WERI-Rb-1 (cell line): ENCODE results near the gene FZD7.

ENCODE experiments used
- DNase-seq: peaks from one replicate; pipeline ENCODE4 v3.0.0-alpha.2; 2020
- H3K27ac ChIP-seq: fragments of 250-450 bp; sonication (Bioruptor Pico); 2 replicates; pipeline ENCODE4 v1.5.1; 2020; ENCODE audit warnings: mild to moderate bottlenecking, moderate library complexity
- H3K27me3 ChIP-seq: fragments of 250-450 bp; sonication (Bioruptor Pico); 2 replicates; pipeline ENCODE4 v1.5.1; 2021; ENCODE audit warnings: mild to moderate bottlenecking, low read depth, moderate library complexity; ENCODE audit not compliant: insufficient read depth, severe bottlenecking
- H3K36me3 ChIP-seq: fragments of 250-450 bp; sonication (Bioruptor Pico); 2 replicates; pipeline ENCODE4 v1.5.1; 2020; ENCODE audit warnings: mild to moderate bottlenecking, moderate library complexity
- H3K4me3 ChIP-seq: 2 replicates; pipeline ENCODE4 v1.5.1; 2011; ENCODE audit warnings: low read depth, mild to moderate bottlenecking, control low read depth, low read length
- H3K9me3 ChIP-seq: fragments of 250-450 bp; sonication (Bioruptor Pico); 2 replicates; pipeline ENCODE4 v1.5.1; 2021; ENCODE audit warnings: mild to moderate bottlenecking, moderate library complexity; ENCODE audit not compliant: severe bottlenecking
- TF ChIP-seq, protein P1 (sequence below): IDR thresholded peaks from 2 replicates; pipeline ENCODE4 v1.5.1; 2011; ENCODE audit warnings: low read depth, mild to moderate bottlenecking, control low read depth, inconsistent platforms, low read length

FZD7 gene

DNA sequence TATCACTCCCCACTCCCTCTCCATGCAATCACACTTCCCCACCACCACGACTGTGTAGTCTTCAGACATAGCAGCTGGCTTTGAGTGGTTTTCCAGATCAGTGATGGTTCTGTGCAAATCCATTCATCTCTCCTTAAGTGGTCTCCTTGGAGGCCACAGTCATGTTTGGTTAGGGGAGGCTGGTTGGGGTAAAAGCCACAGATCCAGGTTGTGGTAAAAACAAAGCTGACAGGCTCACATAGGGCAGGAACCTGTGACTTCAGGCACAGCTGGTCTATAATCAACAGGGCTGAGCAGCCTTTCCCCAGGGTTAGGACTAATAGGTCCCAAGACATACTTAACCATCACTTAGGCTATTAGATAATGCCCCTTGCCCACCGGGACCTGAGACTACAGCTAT lies 46.2 kb upstream of the FZD7 start:
- Histone ChIP-seq H3K36me3 (no peaks in the 10 kb centered on the region), H3K27ac (peak overlapping the region; percentile 85), H3K27me3 (no peaks in the 10 kb centered on the region), H3K4me3 (no peak overlapping the region), H3K9me3 (no peaks in the 10 kb centered on the region)
- no peak for DNase-seq
- TF ChIP-seq, protein P1, sequence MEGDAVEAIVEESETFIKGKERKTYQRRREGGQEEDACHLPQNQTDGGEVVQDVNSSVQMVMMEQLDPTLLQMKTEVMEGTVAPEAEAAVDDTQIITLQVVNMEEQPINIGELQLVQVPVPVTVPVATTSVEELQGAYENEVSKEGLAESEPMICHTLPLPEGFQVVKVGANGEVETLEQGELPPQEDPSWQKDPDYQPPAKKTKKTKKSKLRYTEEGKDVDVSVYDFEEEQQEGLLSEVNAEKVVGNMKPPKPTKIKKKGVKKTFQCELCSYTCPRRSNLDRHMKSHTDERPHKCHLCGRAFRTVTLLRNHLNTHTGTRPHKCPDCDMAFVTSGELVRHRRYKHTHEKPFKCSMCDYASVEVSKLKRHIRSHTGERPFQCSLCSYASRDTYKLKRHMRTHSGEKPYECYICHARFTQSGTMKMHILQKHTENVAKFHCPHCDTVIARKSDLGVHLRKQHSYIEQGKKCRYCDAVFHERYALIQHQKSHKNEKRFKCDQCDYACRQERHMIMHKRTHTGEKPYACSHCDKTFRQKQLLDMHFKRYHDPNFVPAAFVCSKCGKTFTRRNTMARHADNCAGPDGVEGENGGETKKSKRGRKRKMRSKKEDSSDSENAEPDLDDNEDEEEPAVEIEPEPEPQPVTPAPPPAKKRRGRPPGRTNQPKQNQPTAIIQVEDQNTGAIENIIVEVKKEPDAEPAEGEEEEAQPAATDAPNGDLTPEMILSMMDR = no peak

DNA sequence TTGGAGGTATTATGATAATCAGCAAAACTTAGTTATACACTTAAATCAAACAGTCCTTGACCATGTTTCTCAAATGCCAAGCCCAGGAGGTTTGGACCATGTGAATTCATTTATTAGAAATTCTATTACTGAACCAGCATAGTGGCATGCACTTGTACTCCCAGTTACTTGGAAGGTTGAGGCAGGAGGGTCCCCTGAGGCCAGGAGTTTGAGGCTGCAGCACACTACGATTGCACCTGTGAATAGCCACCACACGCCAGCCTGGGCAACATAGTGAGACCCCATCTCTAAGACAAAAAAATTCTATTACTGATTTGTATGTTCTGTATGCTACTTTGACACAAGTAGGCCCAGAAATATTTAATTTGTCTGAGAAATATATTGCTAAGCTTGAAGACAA lies 43.6 kb upstream of the FZD7 start:
- Histone ChIP-seq H3K36me3 (no peaks in the 10 kb centered on the region), H3K4me3 (no peak overlapping the region), H3K27me3 (no peaks in the 10 kb centered on the region), H3K9me3 (no peaks in the 10 kb centered on the region), H3K27ac (no peak overlapping the region)
- TF ChIP-seq, protein P1 = no peak
- DNase-seq = no peak

DNA sequence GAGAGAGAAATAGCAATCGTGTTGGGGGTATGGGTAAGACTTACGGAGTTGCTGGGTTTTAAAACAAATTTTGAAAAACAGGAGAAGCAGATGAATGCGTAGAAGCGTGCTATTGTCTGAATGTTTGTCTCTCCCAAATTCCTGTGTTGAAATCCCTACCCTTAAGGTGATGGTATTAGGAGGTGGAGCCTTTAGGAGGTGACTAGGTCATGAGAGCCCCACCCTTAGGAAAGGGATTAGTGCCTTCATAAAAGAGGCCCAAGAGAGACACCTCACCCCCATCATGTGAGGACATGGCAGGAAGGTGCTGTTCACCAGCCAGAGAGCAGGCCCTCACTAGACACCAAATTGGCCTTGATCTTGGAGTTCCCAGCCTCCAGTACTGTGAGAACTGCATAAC lies 40.7 kb upstream of the FZD7 start:
- no peaks in the 10 kb centered on the region for H3K36me3 ChIP-seq
- TF ChIP-seq, protein P1 = no peak
- DNase-seq = no peak
- H3K27me3 ChIP-seq = no peaks in the 10 kb centered on the region
- no peaks in the 10 kb centered on the region for H3K9me3 ChIP-seq
- H3K4me3 ChIP-seq = no peak overlapping the region
- H3K27ac ChIP-seq = no peak overlapping the region

GRCh38 chr2:201994973-201995638 lies 38.5 kb upstream of the FZD7 start:
- no peak for DNase-seq
- Histone ChIP-seq H3K9me3 (no peaks in the 10 kb centered on the region), H3K36me3 (no peaks in the 10 kb centered on the region), H3K27ac (no peak overlapping the region), H3K27me3 (no peaks in the 10 kb centered on the region), H3K4me3 (no peak overlapping the region)
- TF ChIP-seq, protein P1 = no peak

- Histone ChIP-seq H3K4me3 (no peak overlapping the region), H3K27ac (no peak overlapping the region), H3K27me3 (no peaks in the 10 kb centered on the region), H3K9me3 (no peaks in the 10 kb centered on the region), H3K36me3 (no peaks in the 10 kb centered on the region)
- TF ChIP-seq, protein P1 = no peak
- no peak for DNase-seq
Measured at GRCh38 chr2:201996006-201996405, 37.6 kb upstream of the FZD7 start.
